Activated naive CD4-positive, alpha-beta T cell treated with anti-CD3 and anti-CD28 coated beads for 36 hours (primary cell): Measurements from ENCODE around the gene KCNAB2. TPM values are rescaled to one million over a fixed set of nuclear protein-coding genes. Genes with fewer than 3 reads are reported as not detected.

ENCODE experiments used
- CTCF ChIA-PET: fragments of 350-600 bp; sonication (Branson Sonifier 250); formaldehyde crosslinking; loops from one replicate; lab custom pipeline; 2021; ENCODE audit warnings: antibody characterized with exemption; lab: Charles Lee
- DNase-seq: peaks from one replicate; pipeline ENCODE4 v3.0.0-alpha.2; 2020
- H3K27ac Mint-ChIP-seq: one replicate; pipeline ENCODE4 v1.8.0; 2021; ENCODE audit warnings: mild to moderate bottlenecking, mixed read lengths
- H3K27me3 Mint-ChIP-seq: one replicate; pipeline ENCODE4 v1.8.0; 2021; ENCODE audit warnings: low read depth, mixed read lengths
- H3K36me3 Mint-ChIP-seq: one replicate; pipeline ENCODE4 v1.8.0; 2021; ENCODE audit warnings: low read depth, mixed read lengths
- H3K4me1 Mint-ChIP-seq: one replicate; pipeline ENCODE4 v1.8.0; 2021; ENCODE audit warnings: low read depth, mixed read lengths
- H3K4me3 Mint-ChIP-seq: one replicate; pipeline ENCODE4 v1.8.0; 2021; ENCODE audit warnings: mild to moderate bottlenecking, moderate library complexity, mixed read lengths
- H3K9me3 Mint-ChIP-seq: one replicate; pipeline ENCODE4 v1.8.0; 2021; ENCODE audit warnings: mixed read lengths
- intact Hi-C: fragments of 100-400 bp; cut with micrococcal nuclease; formaldehyde crosslinking; loops from one replicate; pipeline ENCODE4 v1.15.1; 2023
- total RNA-seq, 2 experiments: library from RNA; stranded (reverse); gene quantifications; one replicate each; pipeline ENCODE4 v1.2.3, GENCODE V29; 2021

KCNAB2 gene
- total RNA-seq, 2 experiments from 2014 or later: 164 to 166 TPM

DNA sequence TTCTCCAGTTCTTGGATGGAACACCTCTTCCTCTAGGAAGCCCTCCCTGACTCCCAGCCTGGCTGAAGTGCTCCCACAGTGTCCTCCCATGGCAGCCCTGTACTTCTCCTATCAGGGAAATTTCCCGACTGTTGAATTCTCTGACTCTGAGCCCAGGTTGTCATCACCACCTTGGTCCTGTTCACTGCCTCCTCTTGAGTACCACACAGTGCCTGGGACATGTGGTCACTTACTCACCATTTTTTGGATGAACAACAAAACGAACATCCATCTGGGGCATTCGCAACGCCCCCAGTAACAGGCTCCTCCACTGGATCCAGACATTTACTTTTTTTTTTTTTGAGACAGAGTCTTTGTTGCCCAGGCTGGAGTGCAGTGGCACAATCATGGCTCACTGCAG lies 97.0 kb downstream of the KCNAB2 start:
- H3K4me1 Mint-ChIP-seq: no peaks in the 10 kb centered on the region
- no peaks in the 10 kb centered on the region for H3K27me3 Mint-ChIP-seq
- CTCF ChIA-PET: no interaction called here
- H3K36me3 Mint-ChIP-seq: no peaks in the 10 kb centered on the region
- intact Hi-C loops: no loop called here
- H3K9me3 Mint-ChIP-seq: no peaks in the 10 kb centered on the region
- no peak overlapping the region for H3K4me3 Mint-ChIP-seq
- no peak for DNase-seq
- H3K27ac Mint-ChIP-seq: no peak overlapping the region

DNA sequence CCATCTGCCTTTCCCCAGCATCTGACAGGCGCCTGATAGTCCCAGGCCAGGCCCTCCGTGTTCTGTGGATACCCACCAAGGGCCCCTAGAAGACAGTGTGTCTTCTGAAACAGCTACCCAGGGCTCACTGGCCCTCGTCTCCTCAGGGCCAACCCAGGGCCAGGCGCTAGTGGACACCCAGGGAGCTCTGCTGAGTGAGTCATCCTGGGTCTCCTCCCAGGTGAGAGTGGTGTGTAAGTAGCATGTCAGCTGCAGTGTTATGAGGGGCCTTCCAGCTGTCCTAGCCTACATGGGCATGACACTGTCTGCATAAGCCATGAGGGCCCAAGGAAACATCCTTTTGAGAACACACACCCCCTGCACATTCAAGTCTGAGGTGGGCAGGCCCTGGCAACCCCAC lies 97.7 kb downstream of the KCNAB2 start:
- intact Hi-C loops: no loop called here
- H3K4me1 Mint-ChIP-seq: peaks cover 2% of the 10 kb centered on the region
- peaks cover 2% of the 10 kb centered on the region for H3K27me3 Mint-ChIP-seq
- no peaks in the 10 kb centered on the region for H3K9me3 Mint-ChIP-seq
- H3K36me3 Mint-ChIP-seq: no peaks in the 10 kb centered on the region
- no peak for DNase-seq
- no peak overlapping the region for H3K27ac Mint-ChIP-seq
- H3K4me3 Mint-ChIP-seq: no peak overlapping the region
- CTCF ChIA-PET: no interaction called here

DNA sequence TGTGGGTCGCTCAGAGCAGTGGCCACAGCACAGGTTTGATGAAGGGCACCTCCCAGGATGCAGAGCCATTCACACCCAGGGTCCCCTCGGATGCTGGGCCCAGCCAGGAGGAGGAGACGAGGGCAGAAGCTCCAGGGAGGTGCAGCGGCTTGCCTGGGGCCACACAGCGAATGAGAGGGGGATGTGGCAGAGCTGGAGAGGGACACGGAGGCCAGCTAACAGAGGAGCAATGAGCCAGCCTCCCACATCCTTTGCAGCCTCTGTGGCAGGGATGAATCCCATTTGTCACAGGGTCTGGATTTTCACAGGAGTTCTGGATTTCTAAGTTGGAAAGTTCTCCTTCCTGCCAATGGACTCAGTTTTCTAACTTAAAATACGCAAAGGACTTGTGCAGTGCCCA lies 98.5 kb downstream of the KCNAB2 start:
- intact Hi-C loops: no loop called here
- Mint-ChIP-seq H3K4me1 (peaks cover 5% of the 10 kb centered on the region), H3K27me3 (peaks cover 3% of the 10 kb centered on the region), H3K9me3 (no peaks in the 10 kb centered on the region), H3K36me3 (no peaks in the 10 kb centered on the region), H3K27ac (no peak overlapping the region), H3K4me3 (no peak overlapping the region)
- no peak for DNase-seq
- CTCF ChIA-PET: no interaction called here

DNA sequence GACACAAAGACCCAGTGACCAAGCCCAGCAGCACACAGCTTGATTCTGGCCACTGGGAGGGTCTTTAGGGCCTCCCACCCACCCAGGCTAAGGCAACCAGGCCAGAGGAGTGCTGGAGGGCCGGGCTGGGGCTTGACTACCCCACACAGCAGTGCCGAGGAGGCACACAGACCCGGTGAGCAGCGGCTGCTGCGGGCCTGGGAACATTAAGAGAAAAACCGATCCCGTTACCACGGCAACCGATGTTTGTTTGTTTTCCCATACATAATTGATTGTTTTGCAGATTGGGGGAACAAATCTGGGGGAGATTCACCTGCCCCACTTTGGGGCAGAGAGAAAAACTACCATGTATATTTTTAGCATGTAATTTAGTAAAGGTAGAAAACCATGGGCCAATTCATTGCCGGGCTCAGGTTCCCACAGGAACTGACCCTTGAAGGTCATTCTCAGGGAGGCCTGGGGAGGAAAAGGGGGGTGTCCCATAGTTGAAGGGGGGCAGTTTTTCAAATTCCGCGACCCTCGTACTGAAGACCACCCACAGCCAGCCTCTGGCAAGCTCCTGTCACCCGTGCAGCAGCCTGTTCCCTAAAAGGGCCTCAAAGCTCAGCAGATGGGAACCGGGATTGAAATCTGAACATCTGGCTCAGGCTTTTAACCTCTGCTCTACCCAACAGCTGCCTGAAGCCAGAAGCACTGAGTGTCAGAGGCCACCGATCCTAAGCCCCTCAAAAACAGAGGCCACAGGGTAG lies 99.1 kb downstream of the KCNAB2 start:
- peaks cover 5% of the 10 kb centered on the region for H3K4me1 Mint-ChIP-seq
- no peaks in the 10 kb centered on the region for H3K36me3 Mint-ChIP-seq
- no peak overlapping the region for H3K27ac Mint-ChIP-seq
- CTCF ChIA-PET: no interaction called here
- intact Hi-C loops: no loop called here
- DNase-seq: no peak
- no peaks in the 10 kb centered on the region for H3K9me3 Mint-ChIP-seq
- no peak overlapping the region for H3K4me3 Mint-ChIP-seq
- peaks cover 3% of the 10 kb centered on the region for H3K27me3 Mint-ChIP-seq

DNA sequence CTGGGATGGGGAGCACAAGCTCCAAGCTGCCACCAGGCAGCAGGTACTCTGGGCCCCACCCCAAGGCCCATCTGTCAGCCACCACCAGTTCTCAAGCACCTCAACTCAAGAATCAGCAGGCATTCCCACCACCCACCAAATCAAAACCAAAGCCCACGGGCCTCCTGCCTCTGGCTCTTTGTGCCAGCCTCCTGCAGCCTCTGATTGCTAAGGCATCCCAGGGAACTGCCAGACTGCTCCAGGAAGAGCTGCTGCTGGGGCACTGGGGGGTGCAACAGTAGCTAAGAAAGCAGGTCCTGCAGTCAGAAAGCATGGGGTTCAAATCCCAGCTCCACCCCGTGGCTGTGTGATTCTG lies 99.7 kb downstream of the KCNAB2 start:
- H3K9me3 Mint-ChIP-seq: no peaks in the 10 kb centered on the region
- H3K27me3 Mint-ChIP-seq: peaks cover 3% of the 10 kb centered on the region
- no peak overlapping the region for H3K4me3 Mint-ChIP-seq
- no peak overlapping the region for H3K27ac Mint-ChIP-seq
- CTCF ChIA-PET: no interaction called here
- H3K36me3 Mint-ChIP-seq: no peaks in the 10 kb centered on the region
- no peak for DNase-seq
- intact Hi-C loops: no loop called here
- peaks cover 5% of the 10 kb centered on the region for H3K4me1 Mint-ChIP-seq

DNA sequence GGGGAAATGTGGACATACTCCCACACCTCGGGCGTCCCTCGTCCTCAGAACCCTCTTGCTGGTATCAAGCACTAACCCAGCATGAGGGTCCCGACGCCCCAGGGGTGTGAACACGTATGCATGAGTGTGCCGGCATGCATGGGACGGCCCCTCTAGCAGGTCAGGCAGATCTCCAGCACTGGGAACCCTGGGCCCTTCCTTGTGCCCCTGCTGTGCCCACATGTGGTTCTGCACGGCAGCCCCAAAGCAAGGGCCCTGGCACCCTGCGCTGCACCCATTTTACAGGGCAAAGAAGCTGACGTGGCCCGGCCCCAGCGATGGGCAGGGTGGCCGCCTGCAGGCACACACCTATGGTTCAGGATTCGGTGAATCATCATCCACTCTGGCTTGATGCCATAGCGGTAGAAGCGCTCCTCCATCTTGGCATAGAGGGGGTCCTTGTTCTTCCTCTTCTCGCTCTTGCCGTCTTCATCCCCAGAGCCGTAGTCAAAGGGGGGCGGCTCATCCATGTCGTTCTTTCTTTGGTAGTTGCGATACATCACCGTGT lies 100.2 kb downstream of the KCNAB2 start:
- Mint-ChIP-seq H3K4me1 (peaks cover 5% of the 10 kb centered on the region), H3K27ac (no peak overlapping the region), H3K4me3 (no peak overlapping the region), H3K27me3 (peaks cover 3% of the 10 kb centered on the region), H3K36me3 (no peaks in the 10 kb centered on the region), H3K9me3 (no peaks in the 10 kb centered on the region)
- no peak for DNase-seq
- CTCF ChIA-PET: interaction anchor here (0.6 kb wide), 1 partner anchor 87 kb away, joined by 3 read pairs; no protein-coding TSS in a partner anchor
- intact Hi-C loops: no loop called here

DNA sequence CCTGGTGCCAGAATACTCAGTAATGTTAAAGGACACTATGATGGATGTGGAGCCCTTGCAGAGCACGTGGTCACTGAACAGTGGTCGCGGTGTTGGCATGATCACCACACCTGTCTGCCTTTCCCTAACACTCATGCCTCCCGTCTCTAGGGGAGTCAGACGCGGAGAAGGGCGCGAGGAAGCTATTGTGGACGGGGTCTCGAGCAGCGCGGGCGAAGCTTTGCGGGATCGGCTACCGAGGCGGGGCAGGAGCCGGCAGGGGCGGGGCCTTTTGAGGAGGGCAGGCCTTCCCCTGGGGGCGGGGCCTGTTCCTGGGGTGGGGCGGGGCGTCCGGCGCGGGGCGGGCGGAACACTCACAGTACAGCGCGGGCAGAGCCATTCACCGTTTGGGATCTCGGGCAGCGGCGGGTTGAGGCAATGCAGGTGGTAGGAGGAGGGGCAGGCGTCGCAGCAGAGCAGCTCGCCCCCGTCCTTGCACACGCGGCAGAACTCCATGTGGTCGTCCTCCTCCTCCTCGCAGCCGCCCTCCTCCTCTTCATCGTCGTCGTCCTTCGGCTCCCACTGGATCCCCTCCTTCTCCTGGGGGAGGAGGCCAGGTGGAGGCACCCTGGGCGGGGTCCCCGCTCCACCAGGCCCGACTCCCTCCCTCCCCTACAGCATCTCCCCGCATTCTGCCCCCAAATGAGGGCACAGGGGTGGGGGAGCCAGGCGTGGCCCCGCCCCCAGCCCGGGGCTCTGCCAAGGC lies 103.0 kb downstream of the KCNAB2 start:
- peaks cover 3% of the 10 kb centered on the region for H3K27me3 Mint-ChIP-seq
- intact Hi-C loops: no loop called here
- peaks cover 5% of the 10 kb centered on the region for H3K4me1 Mint-ChIP-seq
- H3K36me3 Mint-ChIP-seq: no peaks in the 10 kb centered on the region
- no peaks in the 10 kb centered on the region for H3K9me3 Mint-ChIP-seq
- H3K27ac Mint-ChIP-seq: no peak overlapping the region
- H3K4me3 Mint-ChIP-seq: peak overlapping the region; percentile 57
- DNase-seq: peak; percentile 80
- CTCF ChIA-PET: no interaction called here

DNA sequence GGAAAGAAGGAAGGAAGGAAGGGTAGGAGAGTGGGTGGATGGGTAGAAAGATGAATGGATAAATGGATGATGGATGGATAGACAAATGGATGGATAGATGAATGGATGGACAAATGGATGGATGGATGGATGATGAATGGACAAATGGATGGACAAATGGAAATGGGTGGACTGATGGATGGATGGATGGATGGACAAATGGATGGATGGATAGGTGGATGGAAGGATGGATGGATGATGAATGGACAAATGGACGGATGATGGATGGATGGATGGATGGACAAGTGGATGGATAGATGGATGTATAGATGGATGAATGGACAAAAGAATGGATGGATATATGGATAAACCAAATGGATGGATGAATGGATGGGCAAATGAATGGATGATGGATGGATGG lies 103.9 kb downstream of the KCNAB2 start:
- Mint-ChIP-seq H3K4me3 (no peak overlapping the region), H3K4me1 (peaks cover 5% of the 10 kb centered on the region), H3K9me3 (no peaks in the 10 kb centered on the region), H3K36me3 (no peaks in the 10 kb centered on the region), H3K27ac (no peak overlapping the region), H3K27me3 (peaks cover 3% of the 10 kb centered on the region)
- intact Hi-C loops: no loop called here
- CTCF ChIA-PET: no interaction called here
- DNase-seq: no peak

DNA sequence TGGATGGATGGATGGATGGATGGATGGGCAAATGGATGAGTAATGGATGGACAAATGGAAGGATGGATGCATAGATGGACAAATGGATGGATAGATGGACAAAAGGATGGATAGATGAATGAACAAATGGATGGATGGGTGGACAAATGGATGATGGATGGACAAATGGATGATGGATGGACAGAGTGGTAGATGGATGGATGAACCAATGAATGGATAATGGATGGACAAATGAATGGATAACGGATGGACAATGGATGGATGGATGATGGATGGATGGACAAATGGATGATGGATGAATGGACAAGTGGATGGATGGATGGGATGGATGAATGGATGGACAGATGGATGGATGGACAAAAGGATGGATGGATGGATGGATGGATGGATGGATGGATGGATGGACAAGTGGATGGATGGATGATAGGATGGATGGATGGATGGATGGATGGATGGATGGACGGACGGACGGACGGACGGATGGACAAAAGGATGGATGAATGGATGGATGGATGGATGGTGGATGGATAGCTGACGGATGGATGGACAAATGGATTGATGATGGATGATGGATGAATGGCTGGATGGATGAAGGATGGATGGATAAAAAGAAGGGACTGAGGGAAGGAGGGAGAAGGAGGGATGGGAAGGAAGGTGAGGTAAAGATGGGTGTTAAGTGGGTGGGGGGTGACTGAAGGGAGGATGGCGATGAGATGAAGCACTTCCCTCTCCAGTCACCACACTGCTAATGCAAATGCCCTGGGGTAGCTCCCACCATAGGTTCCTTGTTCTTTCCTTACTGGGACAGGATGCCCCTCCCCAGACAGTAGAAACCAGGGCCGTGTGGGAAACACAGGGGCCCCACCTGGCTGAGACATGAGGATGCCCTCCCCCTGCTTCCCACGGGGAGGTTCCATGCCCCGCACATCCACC lies 104.6 kb downstream of the KCNAB2 start:
- H3K27me3 Mint-ChIP-seq: peaks cover 3% of the 10 kb centered on the region
- intact Hi-C loops: no loop called here

More for the DNA sequence above, 104.6 kb downstream of the KCNAB2 start:
- no peak for DNase-seq
- Mint-ChIP-seq H3K4me3 (no peak overlapping the region), H3K4me1 (peaks cover 5% of the 10 kb centered on the region), H3K9me3 (no peaks in the 10 kb centered on the region), H3K27ac (no peak overlapping the region), H3K36me3 (no peaks in the 10 kb centered on the region)
- CTCF ChIA-PET: no interaction called here

Other genes starting within 250 kb of the KCNAB2 start
- gene NPHP4, start 53.5 kb upstream of the KCNAB2 start, total RNA-seq: 10 to 100 TPM; 10.7 to 11.2 TPM
- gene CHD5, start 134.4 kb downstream of the KCNAB2 start, total RNA-seq: under 1 TPM; 0.27 to 0.45 TPM
- 100 to 1,000 TPM; 507 to 553 TPM for gene RPL22, start 153.7 kb downstream of the KCNAB2 start, total RNA-seq
- 1 to 10 TPM; 3.2 to 4.1 TPM for gene RNF207, start 160.2 kb downstream of the KCNAB2 start, total RNA-seq
- gene ICMT, start 190.1 kb downstream of the KCNAB2 start, total RNA-seq: 10 to 100 TPM; 31.3 to 33.2 TPM
- gene HES3, start 198.3 kb downstream of the KCNAB2 start, total RNA-seq: not detected
- under 1 TPM; 0.07 TPM for gene GPR153, start 215.2 kb downstream of the KCNAB2 start, total RNA-seq